GM18511 (cell line): ENCODE measurements around the gene GADD45B.
"Not testable (repeated sequence)": the region's sequence is repeated elsewhere in the genome, so short reads cannot be mapped to it uniquely, and the experiment has no call there.

ENCODE experiments used
- ATAC-seq: cut with Tn5 transposase; IDR thresholded peaks from one replicate; pipeline ENCODE4 v1.9.1; 2021; ENCODE audit warnings: mild to moderate bottlenecking, moderate library complexity; ENCODE audit not compliant: unreplicated experiment

Gene GADD45B

GRCh38 chr19:2512523-2513431, 36.9 kb downstream of the GADD45B start:
- ATAC-seq, result no peak

GRCh38 chr19:2514981-2515518, 39.1 kb downstream of the GADD45B start:
- ATAC-seq, result no peak

- ATAC-seq, result no peak
These were observed 40.8 kb downstream of the GADD45B start for GRCh38 chr19:2516727-2517126.

- no peak for ATAC-seq
These were observed 42.1 kb downstream of the GADD45B start for GRCh38 chr19:2517881-2518601.

GRCh38 chr19:2518856-2519255, 42.9 kb downstream of the GADD45B start:
- not testable (repeated sequence) for ATAC-seq

GRCh38 chr19:2519482-2519881, 43.6 kb downstream of the GADD45B start:
- no peak for ATAC-seq

GRCh38 chr19:2523630-2524311, 47.8 kb downstream of the GADD45B start:
- ATAC-seq, result no peak

GRCh38 chr19:2524361-2524839, 48.5 kb downstream of the GADD45B start:
- ATAC-seq, result no peak

GRCh38 chr19:2524840-2525723, 49.2 kb downstream of the GADD45B start:
- ATAC-seq, result no peak

- no peak for ATAC-seq
These were observed 51.2 kb downstream of the GADD45B start for GRCh38 chr19:2527171-2527570.

- no peak for ATAC-seq
These were observed 51.8 kb downstream of the GADD45B start for GRCh38 chr19:2527686-2528085.
